Posterior vena cava (tissue), 2 donors: ENCODE results near the gene TOP2B. TPM values are rescaled to one million over a fixed set of nuclear protein-coding genes. Genes with fewer than 3 reads are reported as not detected.

Experiments used
- DNase-seq: peaks from one replicate; pipeline ENCODE4 v3.0.0-alpha.2; 2020; ENCODE audit warnings: low spot score
- intact Hi-C, 2 donors: fragments of 100-400 bp; cut with DNase I; formaldehyde crosslinking; loops; one replicate each; pipeline versions ENCODE4 v1.14.1 to v1.14.2; 2022 to 2023
- total RNA-seq, 2 donors: library from RNA; stranded (reverse); fragmentation: NEBNext Ultra II Directional; extraction: Animal tissue kit (Norgen Biotek cat#: 25700); gene quantifications; one replicate each; pipeline ENCODE4 v1.2.1, GENCODE V29; 2021
- donor health status: DM: yes; HTN: yes; CAD: no.
- donor health status: DM: yes; HTN: yes; CAD: no.

TOP2B gene
- total RNA-seq, 2 donors from 2014 or later: 84.7 to 95.3 TPM

- no peak for DNase-seq
- intact Hi-C loops: no loop called here
Measured at GRCh38 chr3:25633919-25634318, 30.8 kb downstream of the TOP2B start.

GRCh38 chr3:25631989-25632388 is 32.7 kb downstream of the TOP2B start:
- intact Hi-C loops: no loop called here
- DNase-seq: no peak

GRCh38 chr3:25621087-25621486 is 43.6 kb downstream of the TOP2B start:
- intact Hi-C loops: no loop called here
- no peak for DNase-seq

- intact Hi-C loops: no loop called here
- DNase-seq: no peak
Measured at GRCh38 chr3:25620493-25620892, 44.2 kb downstream of the TOP2B start.

- DNase-seq: no peak
- intact Hi-C loops: no loop called here
Measured at GRCh38 chr3:25619382-25619781, 45.3 kb downstream of the TOP2B start.

GRCh38 chr3:25618028-25618427 is 46.7 kb downstream of the TOP2B start:
- intact Hi-C loops: no loop called here

GRCh38 chr3:25611193-25611592 is 53.5 kb downstream of the TOP2B start:
- intact Hi-C loops: no loop called here
- no peak for DNase-seq

More at GRCh38 chr3:25618028-25618427, 46.7 kb downstream of the TOP2B start:
- no peak for DNase-seq

- no peak for DNase-seq
- intact Hi-C loops: no loop called here
Measured at GRCh38 chr3:25610779-25611178, 53.9 kb downstream of the TOP2B start.

GRCh38 chr3:25610167-25610566 is 54.5 kb downstream of the TOP2B start:
- intact Hi-C loops: no loop called here

GRCh38 chr3:25604107-25604805 is 60.5 kb downstream of the TOP2B start:
- intact Hi-C loops: no loop called here
- no peak for DNase-seq

More at GRCh38 chr3:25610167-25610566, 54.5 kb downstream of the TOP2B start:
- no peak for DNase-seq

- intact Hi-C loops: no loop called here
- DNase-seq: no peak
Measured at GRCh38 chr3:25603703-25604102, 61.0 kb downstream of the TOP2B start.

GRCh38 chr3:25597535-25598101 is 67.1 kb downstream of the TOP2B start:
- DNase-seq: no peak
- intact Hi-C loops: loop anchor here in 1 of 2 donors (10.0 kb wide), 2 partner anchors 133 to 443 kb away; no protein-coding TSS in a partner anchor

- intact Hi-C loops: loop anchor here in 1 of 2 donors (5.0 to 10.0 kb wide), 3 partner anchors 129 to 572 kb away; no protein-coding TSS in a partner anchor
- no peak for DNase-seq
Measured at GRCh38 chr3:25594007-25594502, 70.7 kb downstream of the TOP2B start.

- DNase-seq: no peak
- intact Hi-C loops: loop anchor here in 1 of 2 donors (5.0 to 10.0 kb wide), 3 partner anchors 128 to 571 kb away; no protein-coding TSS in a partner anchor
Measured at GRCh38 chr3:25593001-25593400, 71.7 kb downstream of the TOP2B start.

- peak; percentile 90 for DNase-seq
Measured at GRCh38 chr3:25592510-25592968, 72.2 kb downstream of the TOP2B start.

GRCh38 chr3:25589783-25590258 is 74.9 kb downstream of the TOP2B start:
- DNase-seq: no peak
- intact Hi-C loops: loop anchor here in 1 of 2 donors (5.0 to 10.0 kb wide), 3 partner anchors 125 to 568 kb away; no protein-coding TSS in a partner anchor

More at GRCh38 chr3:25592510-25592968, 72.2 kb downstream of the TOP2B start:
- intact Hi-C loops: loop anchor here in 1 of 2 donors (5.0 to 10.0 kb wide), 3 partner anchors 128 to 570 kb away; no protein-coding TSS in a partner anchor

- no peak for DNase-seq
- intact Hi-C loops: no loop called here
Measured at GRCh38 chr3:25589104-25589782, 75.5 kb downstream of the TOP2B start.

- intact Hi-C loops: no loop called here
- DNase-seq: no peak
Measured at GRCh38 chr3:25588441-25589103, 76.1 kb downstream of the TOP2B start.

GRCh38 chr3:25587975-25588374 is 76.7 kb downstream of the TOP2B start:
- intact Hi-C loops: no loop called here
- DNase-seq: no peak
